ENCODE measurements around the gene PUSL1. TPM values are rescaled to one million over a fixed set of nuclear protein-coding genes. Genes with fewer than 3 reads are reported as not detected.

The PUSL1 gene
- total and polyA plus RNA-seq, 2 donors (not counting 3 experiments of a cell fraction or from before 2014, with no cell fraction given), result 18.8 to 27.3 TPM

DNA sequence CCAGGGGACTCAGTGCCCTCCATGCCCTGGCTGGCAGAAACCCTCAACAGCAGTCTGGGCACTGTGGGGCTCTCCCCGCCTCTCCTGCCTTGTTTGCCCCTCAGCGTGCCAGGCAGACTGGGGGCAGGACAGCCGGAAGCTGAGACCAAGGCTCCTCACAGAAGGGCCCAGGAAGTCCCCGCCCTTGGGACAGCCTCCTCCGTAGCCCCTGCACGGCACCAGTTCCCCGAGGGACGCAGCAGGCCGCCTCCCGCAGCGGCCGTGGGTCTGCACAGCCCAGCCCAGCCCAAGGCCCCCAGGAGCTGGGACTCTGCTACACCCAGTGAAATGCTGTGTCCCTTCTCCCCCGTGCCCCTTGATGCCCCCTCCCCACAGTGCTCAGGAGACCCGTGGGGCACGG is 19.9 kb downstream of the PUSL1 start:
- intact Hi-C loops (cut with micrococcal nuclease) (no loop called here), dilution Hi-C loops (cut with MboI; ENCODE audit: extremely low pct_ligation_motif_present, low sequenced_read_pairs) (no loop called here)
- Histone ChIP-seq H3K9me1 (replicated peaks; ENCODE audit: control insufficient read depth, extremely low read depth, insufficient read depth, low read length) (no peaks in the 10 kb centered on the region), H3K9ac (replicated peaks; ENCODE audit: extremely low read depth, insufficient read depth, low read length) (no peak overlapping the region), H4K20me1 (replicated peaks; ENCODE audit: control insufficient read depth, extremely low read depth, insufficient read depth, low read length) (no peaks in the 10 kb centered on the region), H3K27ac (ENCODE audit: insufficient read depth, low read depth, low read length) (no peak overlapping the region), H3K4me3 (replicated peaks in 1 of 3; ENCODE audit: insufficient read depth in 1 of 3, low read depth in 1 of 3, low read length in 3 of 3) (no peak overlapping the region), H3K4me2 (ENCODE audit: insufficient read depth, low read length) (no peak overlapping the region), H3K4me1 (ENCODE audit: control insufficient read depth, extremely low read depth, insufficient read depth, low read length) (peaks cover 13% of the 10 kb centered on the region), H2AFZ (ENCODE audit: low read depth, low read length) (no peak overlapping the region), H3K9me3 (replicated peaks; ENCODE audit: control insufficient read depth, insufficient read depth, low read length) (no peaks in the 10 kb centered on the region), H3K36me3 (ENCODE audit: control insufficient read depth in 2 of 2, extremely low read depth in 1 of 2, insufficient read depth in 2 of 2, low read length in 2 of 2) (peaks cover 0 to 15% of the 10 kb centered on the region in 2 experiments), H3K79me2 (ENCODE audit: control insufficient read depth, insufficient read depth, low read length) (peaks cover 20% of the 10 kb centered on the region), H3K27me3 (ENCODE audit: control insufficient read depth in 2 of 2, insufficient read depth in 2 of 2, low read length in 2 of 2) (no peaks in the 10 kb centered on the region)
- no peak for TF ChIP-seq POLR2AphosphoS5 (IDR thresholded peaks at IDR 0.05; ENCODE audit: insufficient read depth, low read depth, low read length)
- TF ChIP-seq, protein P1, sequence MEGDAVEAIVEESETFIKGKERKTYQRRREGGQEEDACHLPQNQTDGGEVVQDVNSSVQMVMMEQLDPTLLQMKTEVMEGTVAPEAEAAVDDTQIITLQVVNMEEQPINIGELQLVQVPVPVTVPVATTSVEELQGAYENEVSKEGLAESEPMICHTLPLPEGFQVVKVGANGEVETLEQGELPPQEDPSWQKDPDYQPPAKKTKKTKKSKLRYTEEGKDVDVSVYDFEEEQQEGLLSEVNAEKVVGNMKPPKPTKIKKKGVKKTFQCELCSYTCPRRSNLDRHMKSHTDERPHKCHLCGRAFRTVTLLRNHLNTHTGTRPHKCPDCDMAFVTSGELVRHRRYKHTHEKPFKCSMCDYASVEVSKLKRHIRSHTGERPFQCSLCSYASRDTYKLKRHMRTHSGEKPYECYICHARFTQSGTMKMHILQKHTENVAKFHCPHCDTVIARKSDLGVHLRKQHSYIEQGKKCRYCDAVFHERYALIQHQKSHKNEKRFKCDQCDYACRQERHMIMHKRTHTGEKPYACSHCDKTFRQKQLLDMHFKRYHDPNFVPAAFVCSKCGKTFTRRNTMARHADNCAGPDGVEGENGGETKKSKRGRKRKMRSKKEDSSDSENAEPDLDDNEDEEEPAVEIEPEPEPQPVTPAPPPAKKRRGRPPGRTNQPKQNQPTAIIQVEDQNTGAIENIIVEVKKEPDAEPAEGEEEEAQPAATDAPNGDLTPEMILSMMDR (IDR thresholded peaks at IDR 0.05; ENCODE audit: extremely low read depth in 1 of 2, insufficient read depth in 1 of 2, low read depth in 1 of 2, low read length in 2 of 2), result no peak
- TF ChIP-seq, protein P2, sequence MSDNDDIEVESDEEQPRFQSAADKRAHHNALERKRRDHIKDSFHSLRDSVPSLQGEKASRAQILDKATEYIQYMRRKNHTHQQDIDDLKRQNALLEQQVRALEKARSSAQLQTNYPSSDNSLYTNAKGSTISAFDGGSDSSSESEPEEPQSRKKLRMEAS (IDR thresholded peaks at IDR 0.05; ENCODE audit: insufficient read depth, insufficient read length), result no peak
- TF ChIP-seq POLR2A (IDR thresholded peaks at IDR 0.05; ENCODE audit: low read depth, low read length), result no peak
- TF ChIP-seq MYC (IDR thresholded peaks at IDR 0.05; ENCODE audit: low read depth, low read length), result no peak
- no peak for TF ChIP-seq FOS (IDR thresholded peaks at IDR 0.05; ENCODE audit: borderline replicate concordance, insufficient read depth, low read length)
- TF ChIP-seq GATA2 (IDR thresholded peaks at IDR 0.05; ENCODE audit: insufficient read depth, insufficient read length, low read depth, low read length), result no peak
- TF ChIP-seq JUN (IDR thresholded peaks at IDR 0.05; ENCODE audit: borderline replicate concordance, insufficient read depth, insufficient read length, low read depth), result no peak
- no peak for TF ChIP-seq EZH2 (IDR thresholded peaks at IDR 0.05; ENCODE audit: borderline replicate concordance, low read depth, low read length, severe bottlenecking)
- no peak for DNase-seq (ENCODE audit: low read depth, low spot score)
- BruUV-seq (replicated peaks), result no TSS peak
- ChIA-PET POLR2A (no interaction called here), CTCF (no interaction called here)
- FAIRE-seq, result no peak
